Gastroesophageal sphincter (tissue), 4 donors: ENCODE data around the gene CUX1. TPM values are rescaled to one million over a fixed set of nuclear protein-coding genes. Genes with fewer than 3 reads are reported as not detected.
"Not testable (repeated sequence)": the region's sequence is repeated elsewhere in the genome, so short reads cannot be mapped to it uniquely, and the experiment has no call there.

Experiments
- ATAC-seq: fragments of 150-250 bp; one replicate; pipeline ENCODE4 v1.9.1; 2016; ENCODE audit warnings: mild to moderate bottlenecking, moderate library complexity
- H3K27ac ChIP-seq, 4 donors: fragments of 200-600 bp; sonication (generic) in 3 of 4; 1 replicate in 3 of 4; 2 replicates in 1 of 4; pipeline ENCODE4 v1.5.1; 2016 to 2019
- H3K27me3 ChIP-seq: fragments of 200-600 bp; sonication (generic); one replicate; pipeline ENCODE4 v1.5.1; 2019
- H3K36me3 ChIP-seq, 2 donors: fragments of 200-600 bp; sonication (generic); one replicate each; pipeline ENCODE4 v1.5.1; 2019; ENCODE audit warnings: control low read depth in 1 of 2
- H3K4me1 ChIP-seq, 3 donors: fragments of 200-600 bp; sonication (generic); 1 replicate in 2 of 3; 2 replicates in 1 of 3; pipeline ENCODE4 v1.5.1; 2016 to 2019; ENCODE audit warnings: control low read depth in 2 of 3
- H3K4me3 ChIP-seq, 2 donors: fragments of 200-600 bp; sonication (generic); one replicate each; pipeline ENCODE4 v1.5.1; 2019; ENCODE audit warnings: mild to moderate bottlenecking in 1 of 2, moderate library complexity in 1 of 2
- H3K9me3 ChIP-seq, 3 donors: fragments of 200-600 bp; sonication (generic); one replicate each; pipeline ENCODE4 v1.5.1; 2017 to 2019; ENCODE audit warnings: control low read depth in 2 of 3
- CTCF ChIP-seq, 4 experiments: fragments of 200-600 bp in 2 of 4; fragments of 450-650 bp in 2 of 4; sonication (generic) in 1 of 4; IDR thresholded peaks; one replicate each; pipeline ENCODE4 v1.5.1; 2017 to 2019; ENCODE audit warnings: antibody characterized with exemption in 4 of 4, mild to moderate bottlenecking in 2 of 4, moderate library complexity in 2 of 4
- EP300 ChIP-seq: sonication (generic); formaldehyde crosslinking; IDR thresholded peaks from one replicate; pipeline ENCODE4 v1.6.1; 2017; ENCODE audit warnings: antibody characterized with exemption, mild to moderate bottlenecking
- POLR2A ChIP-seq, 2 donors: fragments of 450-650 bp; IDR thresholded peaks; one replicate each; pipeline ENCODE4 v1.6.1; 2017; ENCODE audit warnings: antibody characterized with exemption in 2 of 2, mild to moderate bottlenecking in 2 of 2, moderate library complexity in 1 of 2
- POLR2AphosphoS5 ChIP-seq: sonication (generic); formaldehyde crosslinking; IDR thresholded peaks from one replicate; pipeline ENCODE4 v1.6.1; 2017; ENCODE audit warnings: antibody characterized with exemption
- WGBS, 2 donors: methylation state at CpG; one replicate each; pipeline ENCODE4 v1.1.5; 2018; ENCODE audit warnings: low coverage in 1 of 2; 5-methylcytosine and 5-hydroxymethylcytosine counted together
- total RNA-seq, 4 donors: library from RNA; depleted of rRNA; stranded (reverse); fragments of >200 nt; gene quantifications; one replicate each; pipeline ENCODE4 v1.1.0, GENCODE V29; 2016

CUX1 gene
- total RNA-seq, 4 donors from 2014 or later = 84.4 to 134 (median 110) TPM

GRCh38 chr7:102322202-102322715, 504.8 kb downstream of the CUX1 start:
- H3K27me3 ChIP-seq = peaks cover 64% of the 10 kb centered on the region
- no peak overlapping the region for H3K27ac ChIP-seq
- H3K4me1 ChIP-seq = no peaks in the 10 kb centered on the region
- TF ChIP-seq CTCF (IDR thresholded peaks at IDR 0.05) (no peak), EP300 (no peak), POLR2A (IDR thresholded peaks at IDR 0.05) (no peak), POLR2AphosphoS5 (no peak)
- WGBS, 2 donors = 61% methylated on average over 5 of the region's 8 CpGs; no CpG with 5 or more reads in 1 of the 2 donors
- no peak for ATAC-seq
- H3K4me3 ChIP-seq = no peak overlapping the region
- no peaks in the 10 kb centered on the region for H3K9me3 ChIP-seq
- H3K36me3 ChIP-seq = no peaks in the 10 kb centered on the region

- no peak overlapping the region for H3K4me3 ChIP-seq
- H3K27ac ChIP-seq = no peak overlapping the region
- no peaks in the 10 kb centered on the region for H3K4me1 ChIP-seq
- H3K36me3 ChIP-seq = no peaks in the 10 kb centered on the region
- no peak for ATAC-seq
- 53% methylated on average over 4 of the region's 5 CpGs; no CpG with 5 or more reads in 1 of the 2 donors for WGBS, 2 donors
- TF ChIP-seq POLR2AphosphoS5 = no peak
- no peak for TF ChIP-seq POLR2A (IDR thresholded peaks at IDR 0.05)
- TF ChIP-seq CTCF (IDR thresholded peaks at IDR 0.05) = no peak
- TF ChIP-seq EP300 = no peak
- H3K27me3 ChIP-seq = peaks cover 64% of the 10 kb centered on the region
- no peaks in the 10 kb centered on the region for H3K9me3 ChIP-seq
These were observed 506.4 kb downstream of the CUX1 start for GRCh38 chr7:102323914-102324195.

- peaks cover 68% of the 10 kb centered on the region for H3K27me3 ChIP-seq
- H3K27ac ChIP-seq = not testable (repeated sequence)
- WGBS, 2 donors = 87 to 92% methylated on average over 4 to 7 of the region's 11 CpGs
These were observed 507.7 kb downstream of the CUX1 start for GRCh38 chr7:102325106-102325505.

GRCh38 chr7:102326157-102326889, 508.9 kb downstream of the CUX1 start:
- 77 to 93% methylated on average over 6 to 8 of the region's 11 CpGs for WGBS, 2 donors
- Histone ChIP-seq H3K4me3 (no peak overlapping the region), H3K36me3 (no peaks in the 10 kb centered on the region), H3K27ac (no peak overlapping the region), H3K4me1 (no peaks in the 10 kb centered on the region), H3K27me3 (peaks cover 56% of the 10 kb centered on the region), H3K9me3 (no peaks in the 10 kb centered on the region)
- TF ChIP-seq POLR2A (IDR thresholded peaks at IDR 0.05) (no peak), POLR2AphosphoS5 (no peak), EP300 (no peak), CTCF (IDR thresholded peaks at IDR 0.05) (no peak)
- ATAC-seq = no peak

More at GRCh38 chr7:102325106-102325505, 507.7 kb downstream of the CUX1 start:
- not testable (repeated sequence) for ATAC-seq, H3K4me1 ChIP-seq, H3K9me3 ChIP-seq, H3K4me3 ChIP-seq, H3K36me3 ChIP-seq

- WGBS, 2 donors = 75 to 79% methylated on average over 5 to 6 of the region's 6 CpGs
- not testable (repeated sequence) for H3K27ac ChIP-seq, H3K4me1 ChIP-seq, H3K9me3 ChIP-seq, H3K4me3 ChIP-seq, H3K36me3 ChIP-seq, ATAC-seq
- H3K27me3 ChIP-seq = peaks cover 53% of the 10 kb centered on the region
These were observed 509.8 kb downstream of the CUX1 start for GRCh38 chr7:102327183-102327582.

GRCh38 chr7:102328863-102329262, 511.4 kb downstream of the CUX1 start:
- 13 to 29% methylated on average over 3 to 5 of the region's 5 CpGs for WGBS, 2 donors
- ATAC-seq, H3K36me3 ChIP-seq, H3K27ac ChIP-seq, H3K4me3 ChIP-seq, H3K4me1 ChIP-seq, H3K9me3 ChIP-seq: not testable (repeated sequence)
- peaks cover 51% of the 10 kb centered on the region for H3K27me3 ChIP-seq

- not testable (repeated sequence) for ATAC-seq, H3K36me3 ChIP-seq, H3K4me3 ChIP-seq, H3K27ac ChIP-seq, H3K4me1 ChIP-seq, H3K9me3 ChIP-seq
- peaks cover 45% of the 10 kb centered on the region for H3K27me3 ChIP-seq
- WGBS, 2 donors = 53 to 100% methylated on average over 4 to 5 of the region's 9 CpGs
These were observed 511.9 kb downstream of the CUX1 start for GRCh38 chr7:102329366-102329765.

- H3K36me3 ChIP-seq, H3K4me1 ChIP-seq, H3K9me3 ChIP-seq, H3K4me3 ChIP-seq, ATAC-seq, H3K27ac ChIP-seq: not testable (repeated sequence)
- WGBS, 2 donors = 70 to 80% methylated on average over 6 to 8 of the region's 8 CpGs
- peaks cover 37% of the 10 kb centered on the region for H3K27me3 ChIP-seq
These were observed 513.4 kb downstream of the CUX1 start for GRCh38 chr7:102330666-102331460.
